Left kidney (tissue), 2 donors: ENCODE measurements around the gene USP30. TPM values are rescaled to one million over a fixed set of nuclear protein-coding genes. Genes with fewer than 3 reads are reported as not detected.
"Not testable (repeated sequence)": the region's sequence is repeated elsewhere in the genome, so short reads cannot be mapped to it uniquely, and the experiment has no call there.

ENCODE experiments used
- DNase-seq: peaks from one replicate; pipeline ENCODE4 v3.0.0-alpha.2; 2013
- polyA plus RNA-seq: library from polyadenylated mRNA; unstranded; fragments of 120-200 nt; gene quantifications from one replicate; pipeline ENCODE4 v1.2.1, GENCODE V29; 2013; ENCODE audit not compliant: insufficient read length

USP30 gene
- polyA plus RNA-seq, 1 donor = 30.5 TPM

- not testable (repeated sequence) for DNase-seq
These were observed 2.6 kb upstream of the USP30 start for GRCh38 chr12:109049794-109050193.

GRCh38 chr12:109052097-109052413, 321 bp upstream of the USP30 start:
- no peak for DNase-seq

- DNase-seq = no peak
These were observed 1.2 kb downstream of the USP30 start for GRCh38 chr12:109053382-109054123.

GRCh38 chr12:109054124-109054513, 1.7 kb downstream of the USP30 start:
- DNase-seq = not testable (repeated sequence)

- no peak for DNase-seq
These were observed 2.1 kb downstream of the USP30 start for GRCh38 chr12:109054520-109054919.

GRCh38 chr12:109056891-109057290, 4.5 kb downstream of the USP30 start:
- DNase-seq = no peak

GRCh38 chr12:109057376-109057775, 5.0 kb downstream of the USP30 start:
- DNase-seq = no peak

- DNase-seq = no peak
These were observed 6.4 kb downstream of the USP30 start for GRCh38 chr12:109058773-109059172.

- DNase-seq = no peak
These were observed 11.8 kb downstream of the USP30 start for GRCh38 chr12:109064143-109064542.

- no peak for DNase-seq
These were observed 12.9 kb downstream of the USP30 start for GRCh38 chr12:109065154-109065852.

GRCh38 chr12:109065853-109066193, 13.4 kb downstream of the USP30 start:
- no peak for DNase-seq

GRCh38 chr12:109069307-109070271, 17.2 kb downstream of the USP30 start:
- no peak for DNase-seq

GRCh38 chr12:109074866-109075265, 22.5 kb downstream of the USP30 start:
- no peak for DNase-seq

GRCh38 chr12:109082751-109083150, 30.4 kb downstream of the USP30 start:
- no peak for DNase-seq

- DNase-seq = no peak
These were observed 32.0 kb downstream of the USP30 start for GRCh38 chr12:109084425-109084824.

- no peak for DNase-seq
These were observed 33.2 kb downstream of the USP30 start for GRCh38 chr12:109085590-109085989.

- DNase-seq = no peak
These were observed 34.9 kb downstream of the USP30 start for GRCh38 chr12:109087250-109087649.

GRCh38 chr12:109088818-109089217, 36.4 kb downstream of the USP30 start:
- DNase-seq = no peak

GRCh38 chr12:109089683-109090082, 37.3 kb downstream of the USP30 start:
- no peak for DNase-seq

- DNase-seq = no peak
These were observed 40.2 kb downstream of the USP30 start for GRCh38 chr12:109092497-109093021.

GRCh38 chr12:109093022-109093918, 40.9 kb downstream of the USP30 start, which contains the start of gene ALKBH2:
Gene ALKBH2, minus strand, starts transcription at chr12:109093472. Its CDS starts 686 bp downstream, at chr12:109092786.
- peak; percentile 91 for DNase-seq

GRCh38 chr12:109097140-109097434, 44.7 kb downstream of the USP30 start:
- DNase-seq = no peak
